ENCODE measurements around the gene NVL. TPM values are rescaled to one million over a fixed set of nuclear protein-coding genes. Genes with fewer than 3 reads are reported as not detected.
A peak's percentile ranks its signal among the peaks of the same experiment; 100 is the strongest.
"Not testable (repeated sequence)": the region's sequence is repeated elsewhere in the genome, so short reads cannot be mapped to it uniquely, and the experiment has no call there.

The NVL gene
- total RNA-seq, 2 donors from 2014 or later, result 19.9 to 39.5 TPM

- Mint-ChIP-seq H3K4me1 (no peaks in the 10 kb centered on the region), H3K4me3 (no peak overlapping the region), H3K36me3 (ENCODE audit: low read depth) (no peaks in the 10 kb centered on the region), H3K27ac (no peak overlapping the region), H3K9me3 (no peaks in the 10 kb centered on the region), H3K27me3 (no peaks in the 10 kb centered on the region)
- ATAC-seq (replicated peaks), result no peak
These were observed 113.6 kb downstream of the NVL start for GRCh38 chr1:224216382-224216781.

DNA sequence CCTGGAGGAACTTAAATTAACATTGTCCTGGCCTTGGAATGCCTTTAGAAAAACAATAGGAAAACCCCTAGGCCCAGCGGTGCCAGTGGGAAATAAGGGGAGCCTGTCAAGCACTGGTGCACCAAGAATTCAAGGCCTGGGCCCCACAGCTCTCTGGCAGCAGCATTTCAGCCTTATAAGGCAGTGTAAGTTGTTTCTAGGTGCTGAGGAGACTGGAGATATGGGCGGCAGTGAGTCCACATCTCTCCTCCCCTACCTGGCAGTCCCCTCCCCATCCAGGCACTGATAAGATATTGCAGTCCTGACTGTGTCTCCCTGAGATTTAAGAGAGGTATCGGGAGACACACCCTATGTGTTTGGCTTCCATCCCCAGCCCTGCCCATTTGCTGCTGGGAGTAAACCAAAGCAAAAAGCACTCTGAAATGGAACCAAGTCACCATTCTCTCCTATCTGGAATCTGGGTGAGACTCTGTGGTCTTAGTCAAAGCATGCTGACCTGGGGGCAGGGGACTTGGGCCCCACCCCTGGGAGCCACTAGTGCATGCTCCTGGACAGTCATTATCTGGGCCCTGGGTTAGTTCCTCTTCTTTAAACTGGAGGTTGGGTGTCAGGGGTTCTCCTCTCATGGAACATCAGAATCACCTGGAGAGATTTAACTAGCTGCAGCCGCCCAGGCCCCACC, 116.4 kb downstream of the NVL start:
- H3K27me3 Mint-ChIP-seq, result no peaks in the 10 kb centered on the region
- ATAC-seq (replicated peaks), result peak; percentile 24
- no peaks in the 10 kb centered on the region for H3K9me3 Mint-ChIP-seq
- no peaks in the 10 kb centered on the region for H3K4me1 Mint-ChIP-seq
- H3K27ac Mint-ChIP-seq, result no peak overlapping the region
- H3K36me3 Mint-ChIP-seq (ENCODE audit: low read depth), result no peaks in the 10 kb centered on the region
- H3K4me3 Mint-ChIP-seq, result no peak overlapping the region

DNA sequence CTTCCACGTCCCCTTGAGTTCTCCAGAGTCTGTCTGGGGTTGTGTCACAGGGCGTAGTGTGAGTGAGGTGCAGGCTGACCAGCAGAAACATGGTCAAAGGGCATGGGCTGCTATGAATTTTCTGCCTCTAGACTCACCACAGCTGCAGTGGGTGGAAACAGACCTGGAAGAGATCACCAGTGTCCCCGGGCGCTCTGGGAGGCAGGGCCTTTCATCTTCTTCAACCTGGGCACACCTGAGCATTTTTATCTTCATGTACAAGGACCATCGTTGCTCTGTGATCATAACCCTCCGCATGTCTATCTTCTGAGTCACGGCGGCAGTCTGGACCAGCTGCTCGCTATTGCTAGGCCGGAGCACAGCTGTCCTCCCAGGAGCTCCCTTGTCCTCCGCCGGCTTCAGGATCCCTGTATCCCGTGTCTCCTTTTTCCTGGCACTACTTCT, 117.3 kb downstream of the NVL start:
- H3K27ac Mint-ChIP-seq, result no peak overlapping the region
- no peak for ATAC-seq (replicated peaks)
- no peak overlapping the region for H3K4me3 Mint-ChIP-seq
- no peaks in the 10 kb centered on the region for H3K9me3 Mint-ChIP-seq
- no peaks in the 10 kb centered on the region for H3K4me1 Mint-ChIP-seq
- no peaks in the 10 kb centered on the region for H3K36me3 Mint-ChIP-seq (ENCODE audit: low read depth)
- H3K27me3 Mint-ChIP-seq, result no peaks in the 10 kb centered on the region

GRCh38 chr1:224211206-224211962, 118.6 kb downstream of the NVL start:
- no peaks in the 10 kb centered on the region for H3K36me3 Mint-ChIP-seq (ENCODE audit: low read depth)
- no peaks in the 10 kb centered on the region for H3K4me1 Mint-ChIP-seq
- H3K9me3 Mint-ChIP-seq, result no peaks in the 10 kb centered on the region
- no peak for ATAC-seq (replicated peaks)
- H3K27me3 Mint-ChIP-seq, result no peaks in the 10 kb centered on the region
- no peak overlapping the region for H3K27ac Mint-ChIP-seq
- no peak overlapping the region for H3K4me3 Mint-ChIP-seq

DNA sequence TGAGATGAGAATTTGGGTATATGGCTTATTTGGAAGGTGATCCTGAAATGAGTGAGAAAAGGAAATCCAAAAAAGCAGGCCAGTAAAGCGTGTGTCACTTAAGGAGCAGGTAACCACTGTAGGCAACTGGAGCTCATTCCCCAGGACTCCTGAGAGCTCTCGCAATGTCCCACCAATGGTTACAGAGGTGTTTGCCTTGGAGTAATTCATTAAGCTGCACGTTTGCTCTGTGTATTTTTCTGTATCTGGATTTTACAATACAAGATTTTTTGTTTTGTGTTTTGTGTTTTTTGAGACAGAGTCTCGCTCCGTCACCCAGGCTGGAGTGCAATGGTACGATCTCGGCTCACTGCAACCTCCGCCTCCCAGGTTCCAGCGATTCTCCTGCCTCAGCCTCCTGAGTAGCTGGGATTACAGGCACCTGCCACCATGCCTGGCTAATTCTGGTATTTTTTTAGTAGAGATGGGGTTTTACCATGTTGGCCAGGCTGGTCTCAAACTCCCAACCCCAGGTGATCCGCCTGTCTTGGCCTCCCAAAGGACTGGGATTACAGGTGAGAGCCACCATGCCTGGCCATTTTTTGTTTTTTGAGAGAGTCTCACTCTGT, 123.9 kb downstream of the NVL start:
- H3K27me3 Mint-ChIP-seq; H3K4me1 Mint-ChIP-seq; H3K9me3 Mint-ChIP-seq; H3K36me3 Mint-ChIP-seq (ENCODE audit: low read depth); ATAC-seq (replicated peaks): not testable (repeated sequence)
- Mint-ChIP-seq H3K27ac (peak overlapping the region; percentile 64), H3K4me3 (peak overlapping the region; percentile 72)

DNA sequence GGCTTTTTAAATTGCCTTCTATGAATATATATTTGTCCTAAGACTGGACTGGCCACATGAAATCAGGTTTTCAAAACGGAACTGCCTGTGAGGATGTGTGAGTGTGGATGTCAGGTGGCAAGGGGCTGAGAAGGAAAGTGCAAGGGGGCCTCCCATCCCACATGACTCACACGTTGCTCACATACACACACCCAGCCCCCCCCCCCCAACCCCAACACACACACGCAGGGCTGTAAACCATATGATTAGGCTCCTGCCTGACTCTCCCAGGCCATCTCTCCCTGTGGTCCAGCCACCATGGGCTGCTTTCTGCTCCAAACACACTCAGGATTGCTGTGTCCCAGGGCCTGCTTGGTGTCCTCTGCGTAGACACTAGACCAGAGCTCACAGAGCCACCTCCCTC, 124.5 kb downstream of the NVL start:
- peak overlapping the region; percentile 64 for H3K27ac Mint-ChIP-seq
- peak; percentile 90 for ATAC-seq (replicated peaks)

DNA sequence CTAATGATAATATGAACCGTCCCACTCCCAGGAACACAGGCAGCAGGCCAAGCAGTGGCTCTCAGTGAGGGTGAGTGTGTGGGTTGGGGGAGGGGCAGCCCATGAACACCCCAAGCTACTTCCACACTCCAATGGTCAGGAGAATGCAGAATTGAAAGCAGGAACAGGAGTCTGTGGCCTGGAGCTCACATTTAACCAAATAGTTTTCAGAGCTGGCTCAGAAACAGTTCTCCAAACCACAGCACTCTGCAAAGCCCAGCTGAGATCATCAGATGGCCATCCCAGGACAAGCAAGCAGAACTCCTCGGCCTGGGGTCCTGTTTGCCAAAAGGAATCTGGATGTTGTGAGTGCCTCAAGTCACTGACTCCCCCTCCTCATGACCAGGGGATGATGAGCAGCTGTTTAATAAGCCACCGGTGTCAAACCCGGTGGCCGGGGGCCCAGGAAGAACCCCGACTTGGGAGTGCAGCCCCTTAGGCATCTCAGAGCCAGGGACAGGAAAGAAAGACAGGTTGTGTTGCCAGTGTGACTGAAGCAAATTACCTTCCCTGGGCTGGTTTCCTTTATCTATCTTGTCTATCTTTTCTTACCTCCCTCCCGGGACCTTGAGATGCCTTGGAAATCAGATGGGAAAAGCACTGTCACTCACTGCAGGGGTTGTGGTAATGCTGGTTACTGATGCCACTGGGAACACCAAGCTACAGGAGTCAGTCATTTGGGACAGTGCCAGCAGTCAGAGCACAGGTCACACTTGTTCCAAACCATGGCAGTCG, 126.5 kb downstream of the NVL start:
- no peaks in the 10 kb centered on the region for H3K27me3 Mint-ChIP-seq
- H3K36me3 Mint-ChIP-seq (ENCODE audit: low read depth), result no peaks in the 10 kb centered on the region
- H3K4me1 Mint-ChIP-seq, result peaks cover 5% of the 10 kb centered on the region
- no peak for ATAC-seq (replicated peaks)
- no peaks in the 10 kb centered on the region for H3K9me3 Mint-ChIP-seq
- no peak overlapping the region for H3K27ac Mint-ChIP-seq
- no peak overlapping the region for H3K4me3 Mint-ChIP-seq

More for the DNA sequence above, 124.5 kb downstream of the NVL start:
- no peaks in the 10 kb centered on the region for H3K27me3 Mint-ChIP-seq
- no peaks in the 10 kb centered on the region for H3K36me3 Mint-ChIP-seq (ENCODE audit: low read depth)
- peaks cover 5% of the 10 kb centered on the region for H3K4me1 Mint-ChIP-seq
- no peaks in the 10 kb centered on the region for H3K9me3 Mint-ChIP-seq
- H3K4me3 Mint-ChIP-seq, result peak overlapping the region; percentile 72

GRCh38 chr1:224201853-224202252, 128.1 kb downstream of the NVL start:
- peaks cover 9% of the 10 kb centered on the region for H3K4me1 Mint-ChIP-seq
- no peak for ATAC-seq (replicated peaks)
- no peaks in the 10 kb centered on the region for H3K9me3 Mint-ChIP-seq
- no peaks in the 10 kb centered on the region for H3K36me3 Mint-ChIP-seq (ENCODE audit: low read depth)
- H3K27ac Mint-ChIP-seq, result no peak overlapping the region
- H3K4me3 Mint-ChIP-seq, result no peak overlapping the region
- H3K27me3 Mint-ChIP-seq, result no peaks in the 10 kb centered on the region

- Mint-ChIP-seq H3K27me3 (no peaks in the 10 kb centered on the region), H3K27ac (no peak overlapping the region)
- ATAC-seq (replicated peaks), result no peak
These were observed 128.6 kb downstream of the NVL start for GRCh38 chr1:224201383-224201782.

GRCh38 chr1:224199679-224200078, 130.3 kb downstream of the NVL start:
- Mint-ChIP-seq H3K36me3 (ENCODE audit: low read depth) (peaks cover 6% of the 10 kb centered on the region), H3K4me3 (no peak overlapping the region), H3K9me3 (no peaks in the 10 kb centered on the region), H3K27ac (no peak overlapping the region), H3K27me3 (no peaks in the 10 kb centered on the region), H3K4me1 (peaks cover 5% of the 10 kb centered on the region)
- no peak for ATAC-seq (replicated peaks)

More at GRCh38 chr1:224201383-224201782, 128.6 kb downstream of the NVL start:
- H3K36me3 Mint-ChIP-seq (ENCODE audit: low read depth), result no peaks in the 10 kb centered on the region
- H3K9me3 Mint-ChIP-seq, result no peaks in the 10 kb centered on the region
- no peak overlapping the region for H3K4me3 Mint-ChIP-seq
- H3K4me1 Mint-ChIP-seq, result peaks cover 10% of the 10 kb centered on the region

DNA sequence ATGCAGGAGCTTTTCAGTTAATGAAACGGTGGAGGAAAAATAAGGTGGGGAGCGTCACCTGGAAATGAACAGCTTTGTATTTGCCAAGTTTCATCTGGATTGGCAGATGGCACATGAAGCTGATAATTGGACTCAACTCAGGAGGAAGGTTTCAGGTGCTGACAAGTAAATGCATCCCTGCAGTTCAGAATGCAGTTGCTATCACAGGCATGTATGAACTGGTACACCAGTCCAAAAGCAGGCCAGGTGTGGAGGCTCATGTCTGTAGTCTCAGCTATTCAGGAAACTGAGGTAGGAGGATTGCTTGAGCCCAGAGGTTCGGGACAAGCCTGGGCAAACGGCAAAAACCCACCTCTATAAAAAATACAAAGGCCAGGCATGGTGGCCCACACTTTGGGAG, 131.4 kb downstream of the NVL start:
- no peaks in the 10 kb centered on the region for H3K27me3 Mint-ChIP-seq
- H3K9me3 Mint-ChIP-seq, result no peaks in the 10 kb centered on the region
- no peak overlapping the region for H3K4me3 Mint-ChIP-seq
- H3K4me1 Mint-ChIP-seq, result peaks cover 9% of the 10 kb centered on the region
- peak overlapping the region; percentile 4 for H3K27ac Mint-ChIP-seq
- ATAC-seq (replicated peaks), result no peak
- peaks cover 17% of the 10 kb centered on the region for H3K36me3 Mint-ChIP-seq (ENCODE audit: low read depth)

DNA sequence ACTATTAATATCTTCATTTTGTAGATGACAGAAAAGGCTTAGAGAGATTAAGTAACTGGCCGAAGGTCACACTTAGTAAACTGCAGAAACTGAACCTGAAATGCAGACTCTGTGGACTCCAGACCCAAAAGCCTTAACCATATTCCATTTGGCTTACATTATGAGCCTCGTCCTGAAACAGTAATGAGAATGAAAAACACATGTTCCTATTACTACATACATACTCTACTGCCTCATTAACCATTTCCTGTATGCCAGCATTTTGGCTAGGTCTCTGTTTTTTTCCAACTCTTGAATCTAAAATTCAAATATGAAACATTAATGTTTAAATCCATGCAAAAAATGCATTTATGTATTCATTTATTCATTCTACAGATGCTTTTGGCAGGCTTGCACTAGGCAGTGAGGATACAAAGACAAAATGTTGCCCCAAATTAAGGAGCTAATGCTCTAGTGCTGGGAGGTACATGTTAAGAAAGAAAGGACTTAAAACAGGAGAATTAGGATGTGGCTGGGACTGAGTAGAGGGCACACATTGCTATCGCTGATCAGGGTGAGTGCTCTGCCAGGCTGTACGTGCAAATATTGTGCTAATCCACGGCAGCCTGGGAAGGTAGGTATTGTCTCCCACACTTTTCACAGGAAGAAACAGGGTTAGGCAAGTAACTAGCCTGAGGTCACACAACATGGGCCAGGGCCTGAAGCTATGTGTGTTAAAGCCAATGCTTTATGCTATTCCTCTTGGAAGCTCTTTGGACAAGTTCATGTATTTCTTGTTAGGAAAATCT, 133.0 kb downstream of the NVL start:
- H3K9me3 Mint-ChIP-seq, result no peaks in the 10 kb centered on the region
- H3K36me3 Mint-ChIP-seq (ENCODE audit: low read depth), result peaks cover 32% of the 10 kb centered on the region
- peak overlapping the region; percentile 14 for H3K27ac Mint-ChIP-seq

GRCh38 chr1:224193319-224193966, 136.5 kb downstream of the NVL start:
- H3K9me3 Mint-ChIP-seq, result no peaks in the 10 kb centered on the region
- peaks cover 14% of the 10 kb centered on the region for H3K4me1 Mint-ChIP-seq
- H3K27ac Mint-ChIP-seq, result peak overlapping the region; percentile 97
- H3K36me3 Mint-ChIP-seq (ENCODE audit: low read depth), result peaks cover 61% of the 10 kb centered on the region
- no peak overlapping the region for H3K4me3 Mint-ChIP-seq
- ATAC-seq (replicated peaks), result peak; percentile 59
- no peaks in the 10 kb centered on the region for H3K27me3 Mint-ChIP-seq

More for the DNA sequence above, 133.0 kb downstream of the NVL start:
- Mint-ChIP-seq H3K4me1 (peaks cover 9% of the 10 kb centered on the region), H3K4me3 (no peak overlapping the region), H3K27me3 (no peaks in the 10 kb centered on the region)
- no peak for ATAC-seq (replicated peaks)
